Lower leg skin (tissue), 4 donors: ENCODE results near the gene ZNF160. TPM values are rescaled to one million over a fixed set of nuclear protein-coding genes. Genes with fewer than 3 reads are reported as not detected.
A peak's percentile ranks its signal among the peaks of the same experiment; 100 is the strongest.

Experiments
- DNase-seq, 2 donors: peaks; one replicate each; pipeline ENCODE4 v3.0.0-alpha.2; 2019; ENCODE audit warnings: low spot score in 2 of 2
- H3K4me3 ChIP-seq: fragments of 200-600 bp; sonication (generic); 2 replicates; pipeline ENCODE4 v1.5.1; 2017; ENCODE audit warnings: mild to moderate bottlenecking, low read depth; ENCODE audit not compliant: poor library complexity, severe bottlenecking
- CTCF ChIP-seq, 3 donors: fragments of 450-650 bp; IDR thresholded peaks; one replicate each; pipeline ENCODE4 v1.5.1; 2016; ENCODE audit warnings: antibody characterized with exemption in 3 of 3, mild to moderate bottlenecking in 3 of 3, moderate library complexity in 2 of 3
- POLR2A ChIP-seq, 2 donors: fragments of 450-650 bp; IDR thresholded peaks; one replicate each; pipeline ENCODE4 v1.6.1; 2016 to 2017; ENCODE audit warnings: antibody characterized with exemption in 2 of 2, mild to moderate bottlenecking in 1 of 2, moderate library complexity in 1 of 2
- WGBS, 2 donors: methylation state at CpG; one replicate each; pipeline ENCODE4 v1.1.5; 2018; 5-methylcytosine and 5-hydroxymethylcytosine counted together
- intact Hi-C: fragments of 100-400 bp; cut with DNase I; formaldehyde crosslinking; loops from one replicate; pipeline ENCODE4 v1.15.0; 2023; ENCODE audit warnings: low total_unique reads
- total RNA-seq, 4 donors: library from RNA; depleted of rRNA; stranded (reverse); fragments of >200 nt; gene quantifications; one replicate each; pipeline ENCODE4 v1.1.0, GENCODE V29; 2016

ZNF160 gene
- total RNA-seq, 4 donors from 2014 or later: 22.6 to 38.0 (median 27.4) TPM

GRCh38 chr19:53068199-53068598 is 35.0 kb downstream of the ZNF160 start:
- WGBS, 2 donors: 95 to 99% methylated on average over 4 of the region's 4 CpGs
- DNase-seq: no peak
- intact Hi-C loops: no loop called here
- no peak overlapping the region for H3K4me3 ChIP-seq
- no peak for TF ChIP-seq CTCF (IDR thresholded peaks at IDR 0.05)
- TF ChIP-seq POLR2A (IDR thresholded peaks at IDR 0.05): no peak

GRCh38 chr19:53057904-53058580 is 45.2 kb downstream of the ZNF160 start:
- no peak for TF ChIP-seq CTCF (IDR thresholded peaks at IDR 0.05)
- no peak for TF ChIP-seq POLR2A (IDR thresholded peaks at IDR 0.05)
- intact Hi-C loops: no loop called here
- 5% methylated on average over 58 of the region's 59 CpGs for WGBS, 2 donors
- H3K4me3 ChIP-seq: no peak overlapping the region
- DNase-seq: no peak

GRCh38 chr19:53055117-53055516 is 48.1 kb downstream of the ZNF160 start:
- intact Hi-C loops: no loop called here
- TF ChIP-seq POLR2A (IDR thresholded peaks at IDR 0.05) (no peak), CTCF (IDR thresholded peaks at IDR 0.05) (no peak)
- H3K4me3 ChIP-seq: no peak overlapping the region
- no peak for DNase-seq
- WGBS, 2 donors: 60 to 72% methylated on average over 2 of the region's 2 CpGs

GRCh38 chr19:53047379-53047778 is 55.8 kb downstream of the ZNF160 start:
- intact Hi-C loops: no loop called here
- WGBS, 2 donors: 84 to 90% methylated on average over 2 of the region's 2 CpGs

GRCh38 chr19:53045536-53045935 is 57.7 kb downstream of the ZNF160 start:
- intact Hi-C loops: no loop called here
- H3K4me3 ChIP-seq: no peak overlapping the region
- no peak for TF ChIP-seq CTCF (IDR thresholded peaks at IDR 0.05)
- WGBS, 2 donors: 76 to 87% methylated on average over 16 of the region's 16 CpGs
- no peak for DNase-seq

More at GRCh38 chr19:53047379-53047778, 55.8 kb downstream of the ZNF160 start:
- H3K4me3 ChIP-seq: no peak overlapping the region
- DNase-seq: peak in 1 of 2 donors; percentile 10
- TF ChIP-seq CTCF (IDR thresholded peaks at IDR 0.05) (no peak), POLR2A (IDR thresholded peaks at IDR 0.05) (no peak)

- intact Hi-C loops: no loop called here
- 47 to 67% methylated on average over 1 of the region's 1 CpG for WGBS, 2 donors
Observed at GRCh38 chr19:53041366-53041765, 61.9 kb downstream of the ZNF160 start.

More at GRCh38 chr19:53041366-53041765, 61.9 kb downstream of the ZNF160 start:
- TF ChIP-seq CTCF (IDR thresholded peaks at IDR 0.05): no peak
- no peak for TF ChIP-seq POLR2A (IDR thresholded peaks at IDR 0.05)
- H3K4me3 ChIP-seq: no peak overlapping the region
- DNase-seq: peak in 1 of 2 donors; percentile 25
